GM23338 (cell line): ENCODE data around the gene IL1RAPL2.

Source experiments
- CTCF ChIP-seq, 2 experiments: fragments of 200-600 bp in 1 of 2; sonication (generic) in 1 of 2; conservative IDR thresholded peaks; 2 replicates each; pipeline versions ENCODE4 v1.5.1 to v1.6.1; 2016 to 2017; ENCODE audit warnings: antibody characterized with exemption in 2 of 2, low read depth in 2 of 2, mild to moderate bottlenecking in 2 of 2, moderate library complexity in 1 of 2
- EZH2 ChIP-seq: fragments of 200-600 bp; sonication (generic); IDR thresholded peaks from one replicate; pipeline ENCODE4 v1.8.0; 2017; ENCODE audit warnings: antibody characterized with exemption, mild to moderate bottlenecking, low read depth; ENCODE audit not compliant: unreplicated experiment
- EZH2phosphoT487 ChIP-seq: fragments of 200-600 bp; sonication (generic); IDR thresholded peaks from one replicate; pipeline ENCODE4 v1.8.1; 2018; ENCODE audit warnings: antibody characterized with exemption; ENCODE audit not compliant: unreplicated experiment
- JUNB ChIP-seq: IDR thresholded peaks from one replicate; pipeline ENCODE4 v1.6.1; 2016; ENCODE audit warnings: antibody characterized with exemption; ENCODE audit not compliant: unreplicated experiment
- POLR2AphosphoS5 ChIP-seq: IDR thresholded peaks from 2 replicates; pipeline ENCODE4 v1.6.1; 2016; ENCODE audit warnings: antibody characterized with exemption, low read depth
- REST ChIP-seq: IDR thresholded peaks from one replicate; pipeline ENCODE4 v1.6.1; 2018; ENCODE audit warnings: antibody characterized with exemption; ENCODE audit not compliant: unreplicated experiment
- STAT1 ChIP-seq: IDR thresholded peaks from one replicate; pipeline ENCODE4 v1.6.1; 2016; ENCODE audit warnings: antibody characterized with exemption; ENCODE audit not compliant: unreplicated experiment
- ZNF331 ChIP-seq: fragments of 250-450 bp; sonication (Bioruptor Pico); IDR thresholded peaks from 2 replicates; pipeline ENCODE4 v1.5.0; 2020; ENCODE audit warnings: low read depth, mild to moderate bottlenecking, moderate library complexity
- TF ChIP-seq, protein P1 (sequence below): IDR thresholded peaks from 2 replicates; pipeline ENCODE4 v1.6.1; 2016; ENCODE audit warnings: antibody characterized with exemption

GRCh38 chrX:104842646-104843045, 276.6 kb downstream of the IL1RAPL2 start:
- no peak for TF ChIP-seq STAT1
- TF ChIP-seq EZH2phosphoT487 = no peak
- no peak for TF ChIP-seq CTCF (conservative IDR thresholded peaks at IDR 0.05; ENCODE audit: low read depth in 2 of 2)
- TF ChIP-seq, protein P1, sequence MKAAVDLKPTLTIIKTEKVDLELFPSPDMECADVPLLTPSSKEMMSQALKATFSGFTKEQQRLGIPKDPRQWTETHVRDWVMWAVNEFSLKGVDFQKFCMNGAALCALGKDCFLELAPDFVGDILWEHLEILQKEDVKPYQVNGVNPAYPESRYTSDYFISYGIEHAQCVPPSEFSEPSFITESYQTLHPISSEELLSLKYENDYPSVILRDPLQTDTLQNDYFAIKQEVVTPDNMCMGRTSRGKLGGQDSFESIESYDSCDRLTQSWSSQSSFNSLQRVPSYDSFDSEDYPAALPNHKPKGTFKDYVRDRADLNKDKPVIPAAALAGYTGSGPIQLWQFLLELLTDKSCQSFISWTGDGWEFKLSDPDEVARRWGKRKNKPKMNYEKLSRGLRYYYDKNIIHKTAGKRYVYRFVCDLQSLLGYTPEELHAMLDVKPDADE = no peak
- TF ChIP-seq POLR2AphosphoS5 = no peak
- no peak for TF ChIP-seq ZNF331
- TF ChIP-seq JUNB = no peak
- TF ChIP-seq EZH2 = no peak
- TF ChIP-seq REST = no peak
